Neutrophil (primary cell): ENCODE results near the gene TOP3B.

Source experiments
- H3K27ac ChIP-seq: fragments of 200-600 bp; sonication (generic); 2 replicates; pipeline ENCODE4 v1.5.1; 2016; ENCODE audit warnings: mild to moderate bottlenecking, moderate library complexity
- H3K27me3 ChIP-seq: fragments of 200-600 bp; sonication (generic); 2 replicates; pipeline ENCODE4 v1.6.0; 2016; ENCODE audit warnings: mild to moderate bottlenecking
- H3K36me3 ChIP-seq: fragments of 200-600 bp; sonication (generic); 2 replicates; pipeline ENCODE4 v1.5.1; 2017
- H3K4me1 ChIP-seq, 2 experiments: fragments of 200-600 bp in 1 of 2; sonication (generic) in 1 of 2; 1 replicate in 1 of 2; 2 replicates in 1 of 2; pipeline versions ENCODE4 v1.5.1 to v1.6.1; 2013 to 2016; ENCODE audit warnings: low read depth in 1 of 2, low read length in 1 of 2, mild to moderate bottlenecking in 1 of 2, moderate library complexity in 1 of 2; ENCODE audit not compliant: control insufficient read depth in 1 of 2, insufficient read depth in 1 of 2
- H3K4me3 ChIP-seq, 2 experiments: fragments of 200-600 bp in 1 of 2; sonication (generic) in 1 of 2; 1 replicate in 1 of 2; 2 replicates in 1 of 2; pipeline ENCODE4 v1.5.1; 2013 to 2016; ENCODE audit warnings: low read depth in 1 of 2, low read length in 1 of 2, mild to moderate bottlenecking in 1 of 2, moderate library complexity in 1 of 2
- H3K9me3 ChIP-seq: fragments of 200-600 bp; sonication (generic); 2 replicates; pipeline ENCODE4 v1.5.1; 2016
- CTCF ChIP-seq: fragments of 200-600 bp; sonication (generic); IDR thresholded peaks from 2 replicates; pipeline ENCODE4 v1.5.1; 2016; ENCODE audit warnings: antibody characterized with exemption

The TOP3B gene

GRCh38 chr22:22009661-22010060 is 27.1 kb upstream of the TOP3B start:
- no peak overlapping the region for H3K4me3 ChIP-seq
- no peak for TF ChIP-seq CTCF
- no peak overlapping the region for H3K27ac ChIP-seq
- no peaks in the 10 kb centered on the region for H3K4me1 ChIP-seq
- H3K9me3 ChIP-seq: no peaks in the 10 kb centered on the region
- no peaks in the 10 kb centered on the region for H3K36me3 ChIP-seq
- peaks cover 6% of the 10 kb centered on the region for H3K27me3 ChIP-seq

- no peaks in the 10 kb centered on the region for H3K36me3 ChIP-seq
- no peak overlapping the region for H3K27ac ChIP-seq
- no peak for TF ChIP-seq CTCF
- H3K9me3 ChIP-seq: no peaks in the 10 kb centered on the region
- peaks cover 6% of the 10 kb centered on the region for H3K27me3 ChIP-seq
- no peaks in the 10 kb centered on the region for H3K4me1 ChIP-seq
- H3K4me3 ChIP-seq: no peak overlapping the region
These were observed 24.0 kb upstream of the TOP3B start for GRCh38 chr22:22006596-22006990.

- Histone ChIP-seq H3K36me3 (no peaks in the 10 kb centered on the region), H3K9me3 (no peaks in the 10 kb centered on the region), H3K27me3 (peaks cover 11% of the 10 kb centered on the region), H3K4me1 (no peaks in the 10 kb centered on the region), H3K4me3 (no peak overlapping the region), H3K27ac (no peak overlapping the region)
- no peak for TF ChIP-seq CTCF
These were observed 23.5 kb upstream of the TOP3B start for GRCh38 chr22:22005945-22006595.

- Histone ChIP-seq H3K4me1 (no peaks in the 10 kb centered on the region), H3K4me3 (no peak overlapping the region), H3K27ac (no peak overlapping the region), H3K9me3 (no peaks in the 10 kb centered on the region), H3K27me3 (peaks cover 5% of the 10 kb centered on the region), H3K36me3 (no peaks in the 10 kb centered on the region)
- TF ChIP-seq CTCF: no peak
These were observed 20.6 kb upstream of the TOP3B start for GRCh38 chr22:22003233-22003632.

- Histone ChIP-seq H3K4me1 (no peaks in the 10 kb centered on the region), H3K4me3 (no peak overlapping the region), H3K27ac (no peak overlapping the region), H3K9me3 (no peaks in the 10 kb centered on the region), H3K27me3 (peaks cover 5% of the 10 kb centered on the region), H3K36me3 (no peaks in the 10 kb centered on the region)
- no peak for TF ChIP-seq CTCF
These were observed 20.0 kb upstream of the TOP3B start for GRCh38 chr22:22002526-22003055.
